Measurements from ENCODE around the gene SSPN. TPM values are rescaled to one million over a fixed set of nuclear protein-coding genes. Genes with fewer than 3 reads are reported as not detected.
A peak's percentile ranks its signal among the peaks of the same experiment; 100 is the strongest.

The SSPN gene
- total RNA-seq, 1 experiment from 2014 or later, result 1.8 TPM

- TF ChIP-seq GABPB1 (CRISPR knock-in tag; IDR thresholded peaks at IDR 0.05) (0 out of 2 replicates have a peak, but pooled peaks have one; percentile 5), ATF1 (CRISPR knock-in tag; IDR thresholded peaks at IDR 0.05) (no peak)
- Mint-ChIP-seq H3K4me3 (no peak overlapping the region), H3K27ac (no peak overlapping the region), H3K36me3 (no peaks in the 10 kb centered on the region), H3K9me3 (peaks cover 3% of the 10 kb centered on the region; the same call in 1 of the 2 replicates), H3K27me3 (ENCODE audit: low read depth) (no peaks in the 10 kb centered on the region), H3K4me1 (peaks cover 42% of the 10 kb centered on the region)
- ATAC-seq, result no peak
- POLR2A ChIA-PET, result no interaction called here
- no peak for DNase-seq (ENCODE audit: low spot score)
- CTCF ChIA-PET, result interaction anchor here (0.9 kb wide), 1 partner anchor 30 kb away, joined by 3 read pairs; no protein-coding TSS in a partner anchor
Measured at GRCh38 chr12:26153421-26154154, 41.8 kb upstream of the SSPN start.

GRCh38 chr12:26156201-26156871 is 39.0 kb upstream of the SSPN start:
- Mint-ChIP-seq H3K4me3 (no peak overlapping the region), H3K4me1 (peaks cover 41% of the 10 kb centered on the region), H3K27me3 (ENCODE audit: low read depth) (no peaks in the 10 kb centered on the region; the same call in 1 of the 2 replicates), H3K36me3 (no peaks in the 10 kb centered on the region), H3K27ac (no peak overlapping the region), H3K9me3 (peaks cover 2% of the 10 kb centered on the region; the same call in 1 of the 2 replicates)
- CTCF ChIA-PET, result interaction anchor here (0.9 kb wide), 1 partner anchor 37 kb away, joined by 3 read pairs; no protein-coding TSS in a partner anchor
- no peak for ATAC-seq
- POLR2A ChIA-PET, result no interaction called here
- TF ChIP-seq CBFB (CRISPR knock-in tag; IDR thresholded peaks at IDR 0.05; ENCODE audit: low read depth), result no peak
- TF ChIP-seq PRRX2 (CRISPR knock-in tag; IDR thresholded peaks at IDR 0.05), result no peak
- TF ChIP-seq, protein P1, sequence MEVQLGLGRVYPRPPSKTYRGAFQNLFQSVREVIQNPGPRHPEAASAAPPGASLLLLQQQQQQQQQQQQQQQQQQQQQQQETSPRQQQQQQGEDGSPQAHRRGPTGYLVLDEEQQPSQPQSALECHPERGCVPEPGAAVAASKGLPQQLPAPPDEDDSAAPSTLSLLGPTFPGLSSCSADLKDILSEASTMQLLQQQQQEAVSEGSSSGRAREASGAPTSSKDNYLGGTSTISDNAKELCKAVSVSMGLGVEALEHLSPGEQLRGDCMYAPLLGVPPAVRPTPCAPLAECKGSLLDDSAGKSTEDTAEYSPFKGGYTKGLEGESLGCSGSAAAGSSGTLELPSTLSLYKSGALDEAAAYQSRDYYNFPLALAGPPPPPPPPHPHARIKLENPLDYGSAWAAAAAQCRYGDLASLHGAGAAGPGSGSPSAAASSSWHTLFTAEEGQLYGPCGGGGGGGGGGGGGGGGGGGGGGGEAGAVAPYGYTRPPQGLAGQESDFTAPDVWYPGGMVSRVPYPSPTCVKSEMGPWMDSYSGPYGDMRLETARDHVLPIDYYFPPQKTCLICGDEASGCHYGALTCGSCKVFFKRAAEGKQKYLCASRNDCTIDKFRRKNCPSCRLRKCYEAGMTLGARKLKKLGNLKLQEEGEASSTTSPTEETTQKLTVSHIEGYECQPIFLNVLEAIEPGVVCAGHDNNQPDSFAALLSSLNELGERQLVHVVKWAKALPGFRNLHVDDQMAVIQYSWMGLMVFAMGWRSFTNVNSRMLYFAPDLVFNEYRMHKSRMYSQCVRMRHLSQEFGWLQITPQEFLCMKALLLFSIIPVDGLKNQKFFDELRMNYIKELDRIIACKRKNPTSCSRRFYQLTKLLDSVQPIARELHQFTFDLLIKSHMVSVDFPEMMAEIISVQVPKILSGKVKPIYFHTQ (CRISPR knock-in tag; IDR thresholded peaks at IDR 0.05), result no peak
- no peak for TF ChIP-seq ETV6 (CRISPR knock-in tag; IDR thresholded peaks at IDR 0.05)
- TF ChIP-seq USF2 (CRISPR knock-in tag; IDR thresholded peaks at IDR 0.05), result no peak
- TF ChIP-seq ZNF416 (CRISPR knock-in tag; IDR thresholded peaks at IDR 0.05), result no peak
- TF ChIP-seq ELF4 (CRISPR knock-in tag; IDR thresholded peaks at IDR 0.05; ENCODE audit: low read depth), result no peak
- DNase-seq (ENCODE audit: low spot score), result no peak

GRCh38 chr12:26157001-26157400 is 38.4 kb upstream of the SSPN start:
- ATAC-seq (no peak), DNase-seq (ENCODE audit: low spot score) (no peak)
- no peak for TF ChIP-seq ESRRA (CRISPR knock-in tag; IDR thresholded peaks at IDR 0.05; ENCODE audit: borderline replicate concordance)
- TF ChIP-seq ATF1 (CRISPR knock-in tag; IDR thresholded peaks at IDR 0.05), result no peak
- TF ChIP-seq, protein P2, sequence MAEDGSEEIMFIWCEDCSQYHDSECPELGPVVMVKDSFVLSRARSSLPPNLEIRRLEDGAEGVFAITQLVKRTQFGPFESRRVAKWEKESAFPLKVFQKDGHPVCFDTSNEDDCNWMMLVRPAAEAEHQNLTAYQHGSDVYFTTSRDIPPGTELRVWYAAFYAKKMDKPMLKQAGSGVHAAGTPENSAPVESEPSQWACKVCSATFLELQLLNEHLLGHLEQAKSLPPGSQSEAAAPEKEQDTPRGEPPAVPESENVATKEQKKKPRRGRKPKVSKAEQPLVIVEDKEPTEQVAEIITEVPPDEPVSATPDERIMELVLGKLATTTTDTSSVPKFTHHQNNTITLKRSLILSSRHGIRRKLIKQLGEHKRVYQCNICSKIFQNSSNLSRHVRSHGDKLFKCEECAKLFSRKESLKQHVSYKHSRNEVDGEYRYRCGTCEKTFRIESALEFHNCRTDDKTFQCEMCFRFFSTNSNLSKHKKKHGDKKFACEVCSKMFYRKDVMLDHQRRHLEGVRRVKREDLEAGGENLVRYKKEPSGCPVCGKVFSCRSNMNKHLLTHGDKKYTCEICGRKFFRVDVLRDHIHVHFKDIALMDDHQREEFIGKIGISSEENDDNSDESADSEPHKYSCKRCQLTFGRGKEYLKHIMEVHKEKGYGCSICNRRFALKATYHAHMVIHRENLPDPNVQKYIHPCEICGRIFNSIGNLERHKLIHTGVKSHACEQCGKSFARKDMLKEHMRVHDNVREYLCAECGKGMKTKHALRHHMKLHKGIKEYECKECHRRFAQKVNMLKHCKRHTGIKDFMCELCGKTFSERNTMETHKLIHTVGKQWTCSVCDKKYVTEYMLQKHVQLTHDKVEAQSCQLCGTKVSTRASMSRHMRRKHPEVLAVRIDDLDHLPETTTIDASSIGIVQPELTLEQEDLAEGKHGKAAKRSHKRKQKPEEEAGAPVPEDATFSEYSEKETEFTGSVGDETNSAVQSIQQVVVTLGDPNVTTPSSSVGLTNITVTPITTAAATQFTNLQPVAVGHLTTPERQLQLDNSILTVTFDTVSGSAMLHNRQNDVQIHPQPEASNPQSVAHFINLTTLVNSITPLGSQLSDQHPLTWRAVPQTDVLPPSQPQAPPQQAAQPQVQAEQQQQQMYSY (CRISPR knock-in tag; IDR thresholded peaks at IDR 0.05), result no peak
- no peak for TF ChIP-seq IRF2 (CRISPR knock-in tag; IDR thresholded peaks at IDR 0.05; ENCODE audit: borderline replicate concordance, low read depth)
- TF ChIP-seq ELF4 (CRISPR knock-in tag; IDR thresholded peaks at IDR 0.05; ENCODE audit: low read depth), result no peak
- TF ChIP-seq ZNF121 (CRISPR knock-in tag; IDR thresholded peaks at IDR 0.05), result no peak
- no peak for TF ChIP-seq OVOL2 (CRISPR knock-in tag; IDR thresholded peaks at IDR 0.05; ENCODE audit: borderline replicate concordance)
- Mint-ChIP-seq H3K36me3 (no peaks in the 10 kb centered on the region), H3K27ac (no peak overlapping the region), H3K9me3 (no peaks in the 10 kb centered on the region), H3K4me1 (peaks cover 34% of the 10 kb centered on the region), H3K4me3 (no peak overlapping the region), H3K27me3 (ENCODE audit: low read depth) (no peaks in the 10 kb centered on the region; the same call in 1 of the 2 replicates)
- ChIA-PET POLR2A (no interaction called here), CTCF (interaction anchor here (0.9 kb wide), 1 partner anchor 38 kb away, joined by 3 read pairs; no protein-coding TSS in a partner anchor)
